Right lobe of liver (tissue), 6 donors: Measurements from ENCODE around the gene SLC44A4. TPM values are rescaled to one million over a fixed set of nuclear protein-coding genes. Genes with fewer than 3 reads are reported as not detected.
"Not testable (repeated sequence)": the region's sequence is repeated elsewhere in the genome, so short reads cannot be mapped to it uniquely, and the experiment has no call there.

Source experiments
- ATAC-seq, 4 donors: fragments of 200-7000 bp; cut with Tn5 transposase; one replicate each; pipeline ENCODE4 v1.9.1; 2020; ENCODE audit warnings: mild to moderate bottlenecking in 4 of 4, moderate library complexity in 4 of 4
- DNase-seq, 3 donors: peaks; one replicate each; pipeline ENCODE4 v3.0.0-alpha.2; 2020
- H3K27ac ChIP-seq, 3 donors: fragments of 200-600 bp; one replicate each; pipeline ENCODE4 v1.8.0; 2022
- H3K27me3 ChIP-seq, 2 donors: fragments of 200-600 bp; one replicate each; pipeline ENCODE4 v1.8.0; 2022
- H3K36me3 ChIP-seq, 4 donors: fragments of 200-600 bp; sonication (generic) in 1 of 4; one replicate each; pipeline versions ENCODE4 v1.5.1 to v1.8.0; 2017 to 2022; ENCODE audit warnings: control low read depth in 1 of 4
- H3K4me1 ChIP-seq, 4 donors: fragments of 200-600 bp; sonication (generic) in 1 of 4; one replicate each; pipeline versions ENCODE4 v1.5.1 to v1.8.0; 2017 to 2022; ENCODE audit warnings: control low read depth in 1 of 4
- H3K4me3 ChIP-seq, 3 donors: fragments of 200-600 bp; one replicate each; pipeline ENCODE4 v1.8.0; 2022
- H3K9me3 ChIP-seq, 4 donors: fragments of 200-600 bp; sonication (generic) in 1 of 4; one replicate each; pipeline versions ENCODE4 v1.5.1 to v1.8.0; 2017 to 2022; ENCODE audit warnings: control low read depth in 1 of 4
- POLR2A ChIP-seq: fragments of 450-650 bp; IDR thresholded peaks from one replicate; pipeline ENCODE4 v1.6.1; 2017; ENCODE audit warnings: antibody characterized with exemption, mild to moderate bottlenecking
- WGBS: methylation state at CpG from one replicate; pipeline ENCODE4 v1.1.6; 2018; ENCODE audit warnings: low coverage, low lambda C conversion rate; ENCODE audit not compliant: insufficient coverage; ENCODE audit errors: missing lambda C conversion rate; 5-methylcytosine and 5-hydroxymethylcytosine counted together
- intact Hi-C, 2 donors: fragments of 100-400 bp; cut with DNase I; formaldehyde crosslinking; loops; one replicate each; pipeline versions ENCODE4 v1.11.2 to v1.14.1; 2022
- total RNA-seq, 6 experiments: library from RNA; depleted of rRNA in 2 of 6; stranded (reverse); fragments of >200 nt in 2 of 6; fragmentation: NEBNext Ultra II Directional in 3 of 6; extraction: Animal tissue kit (Norgen Biotek cat#: 25700) in 3 of 6; gene quantifications; one replicate each; pipeline versions ENCODE4 v1.1.0 to v1.2.4, GENCODE V29; 2016 to 2023
- TF ChIP-seq, protein P1 (sequence below), 4 donors: fragments of 200-600 bp in 3 of 4; fragments of 450-650 bp in 1 of 4; IDR thresholded peaks; one replicate each; pipeline versions ENCODE4 v1.5.1 to v1.8.0; 2016 to 2022; ENCODE audit warnings: antibody characterized with exemption in 4 of 4, mild to moderate bottlenecking in 2 of 4
- donor health status: DM: no; HTN: yes; CAD: no.
- donor health status: DM: no; HTN: no; CAD: no.
- donor health status: DM: no; HTN: no; CAD: no.
- donor health status: DM: no; HTN: yes; CAD: no.
- donor health status: DM: no; HTN: yes; CAD: no.

The SLC44A4 gene
- total RNA-seq, 6 experiments from 2014 or later: 0.09 to 0.25 TPM; not detected in 4

DNA sequence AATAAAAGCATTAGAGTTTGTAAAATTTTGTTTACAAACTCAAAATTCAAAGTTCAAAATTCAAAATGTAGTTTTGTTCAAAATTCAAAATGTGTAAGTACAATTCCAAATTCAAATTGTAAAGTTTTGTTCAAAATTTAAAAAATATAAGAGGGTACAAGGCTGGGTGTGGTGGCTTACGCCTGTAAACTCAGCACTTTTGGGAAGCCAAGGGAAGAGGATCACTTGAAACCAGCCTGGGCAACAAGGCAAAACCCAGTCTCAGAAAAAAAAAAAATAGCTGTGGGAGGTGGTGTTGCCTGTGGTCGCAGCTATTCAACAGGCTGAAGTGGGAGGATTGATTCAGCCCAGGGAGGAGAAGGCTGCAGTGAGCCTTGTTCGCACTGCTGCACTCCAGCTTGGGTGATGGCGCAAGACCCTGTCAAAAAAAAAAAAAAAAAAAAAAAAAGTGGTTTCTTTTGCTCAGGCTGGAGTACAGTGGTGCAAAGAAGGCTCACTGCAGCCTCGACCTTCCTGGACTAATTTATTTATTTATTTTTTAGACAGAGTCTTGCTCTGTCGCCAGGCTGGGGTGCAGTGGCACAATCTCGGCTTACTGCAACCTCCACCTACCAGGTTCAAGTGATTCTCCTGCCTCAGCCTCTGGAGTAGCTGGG lies 28.5 kb upstream of the SLC44A4 start:
- 23% methylated on average over 7 of the region's 7 CpGs for WGBS
- Histone ChIP-seq H3K4me3 (no peak overlapping the region), H3K27ac (no peak overlapping the region), H3K36me3 (no peaks in the 10 kb centered on the region), H3K27me3 (no peaks in the 10 kb centered on the region), H3K9me3 (no peaks in the 10 kb centered on the region), H3K4me1 (peaks cover 0 to 8% (median 2%) of the 10 kb centered on the region in 4 donors)
- DNase-seq: no peak
- TF ChIP-seq, protein P1, sequence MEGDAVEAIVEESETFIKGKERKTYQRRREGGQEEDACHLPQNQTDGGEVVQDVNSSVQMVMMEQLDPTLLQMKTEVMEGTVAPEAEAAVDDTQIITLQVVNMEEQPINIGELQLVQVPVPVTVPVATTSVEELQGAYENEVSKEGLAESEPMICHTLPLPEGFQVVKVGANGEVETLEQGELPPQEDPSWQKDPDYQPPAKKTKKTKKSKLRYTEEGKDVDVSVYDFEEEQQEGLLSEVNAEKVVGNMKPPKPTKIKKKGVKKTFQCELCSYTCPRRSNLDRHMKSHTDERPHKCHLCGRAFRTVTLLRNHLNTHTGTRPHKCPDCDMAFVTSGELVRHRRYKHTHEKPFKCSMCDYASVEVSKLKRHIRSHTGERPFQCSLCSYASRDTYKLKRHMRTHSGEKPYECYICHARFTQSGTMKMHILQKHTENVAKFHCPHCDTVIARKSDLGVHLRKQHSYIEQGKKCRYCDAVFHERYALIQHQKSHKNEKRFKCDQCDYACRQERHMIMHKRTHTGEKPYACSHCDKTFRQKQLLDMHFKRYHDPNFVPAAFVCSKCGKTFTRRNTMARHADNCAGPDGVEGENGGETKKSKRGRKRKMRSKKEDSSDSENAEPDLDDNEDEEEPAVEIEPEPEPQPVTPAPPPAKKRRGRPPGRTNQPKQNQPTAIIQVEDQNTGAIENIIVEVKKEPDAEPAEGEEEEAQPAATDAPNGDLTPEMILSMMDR (IDR thresholded peaks at IDR 0.05): no peak
- no peak for TF ChIP-seq POLR2A
- intact Hi-C loops: loop anchor here in 1 of 2 donors (10.0 kb wide), 1 partner anchor 48 kb away; the partner anchor contains the start of genes NELFE and SKIC2
- ATAC-seq: peak; percentile 72 to 81 (median 78)

DNA sequence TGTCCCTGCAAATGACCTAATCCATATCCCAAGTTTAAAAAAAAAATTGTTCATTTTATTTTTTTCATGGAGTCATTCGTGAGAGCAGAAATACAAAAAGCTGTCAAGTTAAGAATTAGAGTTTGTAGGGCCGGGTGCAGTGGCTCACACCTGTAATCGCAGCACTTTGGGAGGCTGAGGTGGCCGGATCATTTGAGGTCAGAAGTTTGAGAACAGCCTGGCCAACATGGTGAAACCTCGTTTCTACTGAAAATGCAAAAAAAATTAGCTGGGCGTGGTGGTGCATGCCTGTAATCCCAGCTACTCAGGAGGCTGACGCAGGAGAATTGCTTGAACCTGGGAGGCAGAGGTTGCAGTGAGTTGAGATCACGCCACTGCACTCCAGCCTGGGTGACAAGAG lies 27.9 kb upstream of the SLC44A4 start:
- not testable (repeated sequence) for H3K4me3 ChIP-seq, H3K4me1 ChIP-seq, DNase-seq, H3K27ac ChIP-seq, H3K27me3 ChIP-seq, ATAC-seq, H3K36me3 ChIP-seq, H3K9me3 ChIP-seq
- intact Hi-C loops: loop anchor here in 1 of 2 donors (10.0 kb wide), 1 partner anchor 48 kb away; the partner anchor contains the start of genes NELFE and SKIC2
- WGBS: 65% methylated on average over 8 of the region's 8 CpGs

DNA sequence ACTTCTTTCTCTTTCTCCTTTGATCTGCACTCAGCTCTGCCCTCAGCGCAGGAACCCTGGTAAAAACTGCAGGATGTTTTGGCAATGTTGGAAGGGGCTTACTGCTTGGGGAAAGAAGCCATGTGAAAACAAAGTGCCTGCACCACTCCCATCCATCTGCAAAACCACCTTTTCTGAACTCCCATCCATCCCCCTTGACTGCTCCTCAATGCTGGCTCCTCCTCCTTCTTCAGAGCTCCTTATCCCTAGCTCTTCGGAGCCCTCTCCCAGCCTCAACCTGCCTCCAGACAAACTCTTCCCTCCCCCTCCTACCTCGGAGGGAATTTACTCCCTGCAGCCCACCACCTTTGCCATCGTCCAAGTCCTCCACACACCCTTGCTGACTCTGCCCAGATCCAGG lies 27.3 kb upstream of the SLC44A4 start:
- no peak overlapping the region for H3K4me3 ChIP-seq
- H3K27me3 ChIP-seq: no peaks in the 10 kb centered on the region
- H3K4me1 ChIP-seq: peaks cover 0 to 8% (median 3%) of the 10 kb centered on the region in 4 donors
- DNase-seq (no peak), ATAC-seq (no peak)
- intact Hi-C loops: loop anchor here in 1 of 2 donors (10.0 kb wide), 1 partner anchor 49 kb away; the partner anchor contains the start of genes NELFE and SKIC2
- whole genome bisulfite sequencing: 62% methylated on average over 3 of the region's 4 CpGs
- H3K36me3 ChIP-seq: no peaks in the 10 kb centered on the region
- H3K27ac ChIP-seq: no peak overlapping the region
- H3K9me3 ChIP-seq: no peaks in the 10 kb centered on the region
- TF ChIP-seq POLR2A: no peak
- TF ChIP-seq, protein P1 (IDR thresholded peaks at IDR 0.05): no peak

DNA sequence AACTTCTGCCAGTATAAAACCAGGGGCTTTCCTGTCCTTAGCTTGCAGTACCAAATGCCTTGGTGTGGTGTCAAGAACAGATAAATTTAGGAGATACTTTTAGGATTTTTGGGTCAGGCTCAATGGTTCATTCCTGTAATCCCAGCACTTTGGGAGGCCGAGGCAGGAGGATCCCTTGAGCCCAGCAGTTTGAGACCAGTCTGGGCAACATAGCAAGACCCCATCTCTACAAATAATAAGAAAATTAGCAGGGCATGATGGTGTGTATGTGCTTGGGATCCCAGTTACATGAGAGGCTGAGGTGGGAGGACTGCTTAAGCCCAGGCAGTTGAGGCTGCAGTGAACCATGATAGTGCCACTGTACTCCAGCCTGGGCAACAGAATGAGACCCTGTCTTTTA lies 26.2 kb upstream of the SLC44A4 start:
- TF ChIP-seq, protein P1 (IDR thresholded peaks at IDR 0.05): no peak
- TF ChIP-seq POLR2A: no peak
- Histone ChIP-seq H3K4me1 (peaks cover 0 to 9% (median 4%) of the 10 kb centered on the region in 4 donors), H3K27ac (no peak overlapping the region), H3K36me3 (no peaks in the 10 kb centered on the region), H3K9me3 (no peaks in the 10 kb centered on the region), H3K4me3 (no peak overlapping the region), H3K27me3 (no peaks in the 10 kb centered on the region)
- DNase-seq (no peak), ATAC-seq (no peak)
- intact Hi-C loops: loop anchor here in 1 of 2 donors (10.0 kb wide), 1 partner anchor 50 kb away; the partner anchor contains the start of genes NELFE and SKIC2
- WGBS: 80% methylated on average over 1 of the region's 1 CpG

DNA sequence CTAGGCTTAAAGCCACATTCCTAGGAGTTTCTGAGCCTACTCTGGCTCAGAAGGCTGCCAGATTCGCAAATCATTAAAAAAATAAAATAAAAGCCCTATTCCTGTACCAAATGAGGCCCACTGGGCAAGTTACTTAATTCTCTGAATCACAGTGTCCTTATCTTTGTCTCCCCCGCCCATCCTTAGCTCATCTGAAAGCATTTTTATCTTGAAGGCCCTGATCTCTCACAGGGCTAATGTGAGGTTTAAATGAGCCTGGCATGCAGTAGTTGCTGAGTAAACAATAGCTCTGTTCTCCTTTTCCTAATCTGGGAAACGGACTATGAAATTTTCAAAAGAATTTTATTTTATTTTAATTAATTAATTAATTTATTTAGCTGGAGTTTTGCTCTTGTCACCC lies 25.2 kb upstream of the SLC44A4 start:
- ATAC-seq: no peak
- intact Hi-C loops: loop anchor here in 1 of 2 donors (10.0 kb wide), 1 partner anchor 51 kb away; the partner anchor contains the start of genes NELFE and SKIC2
- H3K4me1 ChIP-seq: peaks cover 0 to 10% (median 4%) of the 10 kb centered on the region in 4 donors
- H3K36me3 ChIP-seq: no peaks in the 10 kb centered on the region
- TF ChIP-seq, protein P1 (IDR thresholded peaks at IDR 0.05): no peak
- TF ChIP-seq POLR2A: no peak
- no peaks in the 10 kb centered on the region for H3K27me3 ChIP-seq
- DNase-seq: no peak
- H3K9me3 ChIP-seq: no peaks in the 10 kb centered on the region
- no peak overlapping the region for H3K27ac ChIP-seq
- WGBS: 78% methylated on average over 3 of the region's 3 CpGs
- H3K4me3 ChIP-seq: no peak overlapping the region
